ENCODE measurements around the gene CACNG1. TPM values are rescaled to one million over a fixed set of nuclear protein-coding genes. Genes with fewer than 3 reads are reported as not detected.

The CACNG1 gene
- total and polyA plus RNA-seq, 2 donors = 0.42 to 2.4 TPM

GRCh38 chr17:67044940-67045339 lies 586 bp downstream of the CACNG1 start:
- no peak for DNase-seq (ENCODE audit: low read depth in 6 of 9, low spot score in 9 of 9)
- Histone ChIP-seq H3K27ac (ENCODE audit: low read depth in 1 of 2, low read length in 1 of 2) (no peak overlapping the region), H3K9me3 (ENCODE audit: control insufficient read depth in 2 of 2, insufficient read depth in 1 of 2, low read length in 1 of 2) (peaks cover 0 to 5% of the 10 kb centered on the region in 2 donors), H3K4me3 (ENCODE audit: low read length in 2 of 2) (no peak overlapping the region), H3K27me3 (ENCODE audit: control insufficient read depth in 2 of 2, insufficient read depth in 1 of 2, low read length in 1 of 2) (no peaks in the 10 kb centered on the region), H3K4me1 (ENCODE audit: control insufficient read depth in 2 of 2, insufficient read depth in 2 of 2, low read length in 2 of 2) (no peaks in the 10 kb centered on the region), H3K36me3 (ENCODE audit: control insufficient read depth in 2 of 2, insufficient read depth in 2 of 2, low read length in 1 of 2) (no peaks in the 10 kb centered on the region)
- WGBS = 95% methylated on average over 5 of the region's 5 CpGs

- Histone ChIP-seq H3K4me1 (ENCODE audit: control insufficient read depth in 2 of 2, insufficient read depth in 2 of 2, low read length in 2 of 2) (no peaks in the 10 kb centered on the region), H3K4me3 (ENCODE audit: low read length in 2 of 2) (no peak overlapping the region), H3K27ac (ENCODE audit: low read depth in 1 of 2, low read length in 1 of 2) (no peak overlapping the region), H3K36me3 (ENCODE audit: control insufficient read depth in 2 of 2, insufficient read depth in 2 of 2, low read length in 1 of 2) (no peaks in the 10 kb centered on the region), H3K27me3 (ENCODE audit: control insufficient read depth in 2 of 2, insufficient read depth in 1 of 2, low read length in 1 of 2) (no peaks in the 10 kb centered on the region), H3K9me3 (ENCODE audit: control insufficient read depth in 2 of 2, insufficient read depth in 1 of 2, low read length in 1 of 2) (peaks cover 0 to 5% of the 10 kb centered on the region in 2 donors)
- WGBS = 93% methylated on average over 4 of the region's 4 CpGs
- DNase-seq (ENCODE audit: low read depth in 6 of 9, low spot score in 9 of 9) = no peak
Measured at GRCh38 chr17:67046398-67046797, 2.0 kb downstream of the CACNG1 start.

- peaks cover 0 to 5% of the 10 kb centered on the region in 2 donors for H3K9me3 ChIP-seq (ENCODE audit: control insufficient read depth in 2 of 2, insufficient read depth in 1 of 2, low read length in 1 of 2)
- H3K4me3 ChIP-seq (ENCODE audit: low read length in 2 of 2) = no peak overlapping the region
- H3K4me1 ChIP-seq (ENCODE audit: control insufficient read depth in 2 of 2, insufficient read depth in 2 of 2, low read length in 2 of 2) = no peaks in the 10 kb centered on the region
- 88% methylated on average over 1 of the region's 1 CpG for WGBS
- no peak overlapping the region for H3K27ac ChIP-seq (ENCODE audit: low read depth in 1 of 2, low read length in 1 of 2)
- H3K27me3 ChIP-seq (ENCODE audit: control insufficient read depth in 2 of 2, insufficient read depth in 1 of 2, low read length in 1 of 2) = no peaks in the 10 kb centered on the region
- DNase-seq (ENCODE audit: low read depth in 6 of 9, low spot score in 9 of 9) = no peak
- H3K36me3 ChIP-seq (ENCODE audit: control insufficient read depth in 2 of 2, insufficient read depth in 2 of 2, low read length in 1 of 2) = no peaks in the 10 kb centered on the region
Measured at GRCh38 chr17:67047382-67047781, 3.0 kb downstream of the CACNG1 start.

GRCh38 chr17:67049025-67049739 lies 4.8 kb downstream of the CACNG1 start:
- no peak for DNase-seq (ENCODE audit: low read depth in 6 of 9, low spot score in 9 of 9)
- WGBS = 88% methylated on average over 5 of the region's 5 CpGs

GRCh38 chr17:67050066-67050465 lies 5.7 kb downstream of the CACNG1 start:
- H3K4me3 ChIP-seq (ENCODE audit: low read length in 2 of 2) = no peak overlapping the region
- H3K27ac ChIP-seq (ENCODE audit: low read depth in 1 of 2, low read length in 1 of 2) = no peak overlapping the region
- H3K27me3 ChIP-seq (ENCODE audit: control insufficient read depth in 2 of 2, insufficient read depth in 1 of 2, low read length in 1 of 2) = no peaks in the 10 kb centered on the region
- no peaks in the 10 kb centered on the region for H3K36me3 ChIP-seq (ENCODE audit: control insufficient read depth in 2 of 2, insufficient read depth in 2 of 2, low read length in 1 of 2)
- peaks cover 0 to 5% of the 10 kb centered on the region in 2 donors for H3K9me3 ChIP-seq (ENCODE audit: control insufficient read depth in 2 of 2, insufficient read depth in 1 of 2, low read length in 1 of 2)
- 98% methylated on average over 1 of the region's 1 CpG for WGBS
- no peaks in the 10 kb centered on the region for H3K4me1 ChIP-seq (ENCODE audit: control insufficient read depth in 2 of 2, insufficient read depth in 2 of 2, low read length in 2 of 2)
- DNase-seq (ENCODE audit: low read depth in 6 of 9, low spot score in 9 of 9) = no peak

More at GRCh38 chr17:67049025-67049739, 4.8 kb downstream of the CACNG1 start:
- Histone ChIP-seq H3K36me3 (ENCODE audit: control insufficient read depth in 2 of 2, insufficient read depth in 2 of 2, low read length in 1 of 2) (no peaks in the 10 kb centered on the region), H3K4me3 (ENCODE audit: low read length in 2 of 2) (no peak overlapping the region), H3K27me3 (ENCODE audit: control insufficient read depth in 2 of 2, insufficient read depth in 1 of 2, low read length in 1 of 2) (no peaks in the 10 kb centered on the region), H3K4me1 (ENCODE audit: control insufficient read depth in 2 of 2, insufficient read depth in 2 of 2, low read length in 2 of 2) (no peaks in the 10 kb centered on the region), H3K9me3 (ENCODE audit: control insufficient read depth in 2 of 2, insufficient read depth in 1 of 2, low read length in 1 of 2) (peaks cover 0 to 5% of the 10 kb centered on the region in 2 donors), H3K27ac (ENCODE audit: low read depth in 1 of 2, low read length in 1 of 2) (no peak overlapping the region)

GRCh38 chr17:67050471-67051154 lies 6.3 kb downstream of the CACNG1 start:
- Histone ChIP-seq H3K36me3 (ENCODE audit: control insufficient read depth in 2 of 2, insufficient read depth in 2 of 2, low read length in 1 of 2) (no peaks in the 10 kb centered on the region), H3K27me3 (ENCODE audit: control insufficient read depth in 2 of 2, insufficient read depth in 1 of 2, low read length in 1 of 2) (no peaks in the 10 kb centered on the region), H3K27ac (ENCODE audit: low read depth in 1 of 2, low read length in 1 of 2) (no peak overlapping the region), H3K9me3 (ENCODE audit: control insufficient read depth in 2 of 2, insufficient read depth in 1 of 2, low read length in 1 of 2) (peaks cover 0 to 5% of the 10 kb centered on the region in 2 donors), H3K4me3 (ENCODE audit: low read length in 2 of 2) (no peak overlapping the region), H3K4me1 (ENCODE audit: control insufficient read depth in 2 of 2, insufficient read depth in 2 of 2, low read length in 2 of 2) (no peaks in the 10 kb centered on the region)
- DNase-seq (ENCODE audit: low read depth in 6 of 9, low spot score in 9 of 9) = no peak
- 95% methylated on average over 6 of the region's 6 CpGs for WGBS

- 88% methylated on average over 4 of the region's 4 CpGs for WGBS
- Histone ChIP-seq H3K4me3 (ENCODE audit: low read length in 2 of 2) (no peak overlapping the region), H3K9me3 (ENCODE audit: control insufficient read depth in 2 of 2, insufficient read depth in 1 of 2, low read length in 1 of 2) (peaks cover 0 to 5% of the 10 kb centered on the region in 2 donors), H3K4me1 (ENCODE audit: control insufficient read depth in 2 of 2, insufficient read depth in 2 of 2, low read length in 2 of 2) (no peaks in the 10 kb centered on the region), H3K27ac (ENCODE audit: low read depth in 1 of 2, low read length in 1 of 2) (no peak overlapping the region), H3K27me3 (ENCODE audit: control insufficient read depth in 2 of 2, insufficient read depth in 1 of 2, low read length in 1 of 2) (no peaks in the 10 kb centered on the region), H3K36me3 (ENCODE audit: control insufficient read depth in 2 of 2, insufficient read depth in 2 of 2, low read length in 1 of 2) (no peaks in the 10 kb centered on the region)
- no peak for DNase-seq (ENCODE audit: low read depth in 6 of 9, low spot score in 9 of 9)
Measured at GRCh38 chr17:67051155-67051538, 6.8 kb downstream of the CACNG1 start.

- H3K9me3 ChIP-seq (ENCODE audit: control insufficient read depth in 2 of 2, insufficient read depth in 1 of 2, low read length in 1 of 2) = peaks cover 0 to 5% of the 10 kb centered on the region in 2 donors
- WGBS = 97% methylated on average over 5 of the region's 5 CpGs
- no peak for DNase-seq (ENCODE audit: low read depth in 6 of 9, low spot score in 9 of 9)
- H3K27ac ChIP-seq (ENCODE audit: low read depth in 1 of 2, low read length in 1 of 2) = no peak overlapping the region
- no peaks in the 10 kb centered on the region for H3K27me3 ChIP-seq (ENCODE audit: control insufficient read depth in 2 of 2, insufficient read depth in 1 of 2, low read length in 1 of 2)
- no peak overlapping the region for H3K4me3 ChIP-seq (ENCODE audit: low read length in 2 of 2)
- no peaks in the 10 kb centered on the region for H3K4me1 ChIP-seq (ENCODE audit: control insufficient read depth in 2 of 2, insufficient read depth in 2 of 2, low read length in 2 of 2)
- no peaks in the 10 kb centered on the region for H3K36me3 ChIP-seq (ENCODE audit: control insufficient read depth in 2 of 2, insufficient read depth in 2 of 2, low read length in 1 of 2)
Measured at GRCh38 chr17:67051837-67052236, 7.5 kb downstream of the CACNG1 start.

GRCh38 chr17:67052720-67053437 lies 8.5 kb downstream of the CACNG1 start:
- H3K4me1 ChIP-seq (ENCODE audit: control insufficient read depth in 2 of 2, insufficient read depth in 2 of 2, low read length in 2 of 2) = no peaks in the 10 kb centered on the region
- H3K36me3 ChIP-seq (ENCODE audit: control insufficient read depth in 2 of 2, insufficient read depth in 2 of 2, low read length in 1 of 2) = no peaks in the 10 kb centered on the region
- no peak overlapping the region for H3K27ac ChIP-seq (ENCODE audit: low read depth in 1 of 2, low read length in 1 of 2)
- peaks cover 0 to 3% of the 10 kb centered on the region in 2 donors for H3K9me3 ChIP-seq (ENCODE audit: control insufficient read depth in 2 of 2, insufficient read depth in 1 of 2, low read length in 1 of 2)
- WGBS = 97% methylated on average over 9 of the region's 9 CpGs
- H3K27me3 ChIP-seq (ENCODE audit: control insufficient read depth in 2 of 2, insufficient read depth in 1 of 2, low read length in 1 of 2) = no peaks in the 10 kb centered on the region
- DNase-seq (ENCODE audit: low read depth in 6 of 9, low spot score in 9 of 9) = no peak
- no peak overlapping the region for H3K4me3 ChIP-seq (ENCODE audit: low read length in 2 of 2)
